ENCODE results near the gene C14orf132. TPM values are rescaled to one million over a fixed set of nuclear protein-coding genes. Genes with fewer than 3 reads are reported as not detected.
A peak's percentile ranks its signal among the peaks of the same experiment; 100 is the strongest.

Gene C14orf132
- total and polyA plus RNA-seq, 2 of the 4 experiments (the other 2 are of a cell fraction) = 6.3 to 13.5 TPM

- Histone ChIP-seq H3K9me3 (ENCODE audit: control insufficient read depth, insufficient read depth, low read length) (peaks cover 7% of the 10 kb centered on the region; the same call in 1 of the 2 replicates), H3K27me3 (ENCODE audit: control insufficient read depth, insufficient read depth, low read length) (no peaks in the 10 kb centered on the region), H4K91ac (ENCODE audit: insufficient read depth, low read depth, low read length) (peak overlapping the region; percentile 37), H2AK9ac (replicated peaks; ENCODE audit: low read depth, low read length, poor library complexity) (peak overlapping the region; percentile 45), H3K18ac (ENCODE audit: low read depth, low read length) (peak overlapping the region; percentile 62; the same call in 1 of the 2 replicates), H2BK20ac (ENCODE audit: low read depth, low read length) (peak overlapping the region; percentile 77; the same call in 1 of the 2 replicates), H2BK15ac (ENCODE audit: low read depth, low read length) (peak overlapping the region; percentile 59; the same call in 2 of the 3 replicates), H4K5ac (ENCODE audit: low read depth, low read length) (peak overlapping the region; percentile 21), H3K36me3 (ENCODE audit: control insufficient read depth, insufficient read depth, low read length) (no peaks in the 10 kb centered on the region), H3K56ac (ENCODE audit: extremely low read depth, insufficient read depth, low read length) (no peak overlapping the region), H3K4me2 (ENCODE audit: low read depth, low read length) (no peak overlapping the region), H3K9me1 (ENCODE audit: insufficient read depth, low read length) (0 out of 2 replicates have a peak, but pooled peaks cover 11% of the 10 kb centered on the region), H2AFZ (replicated peaks; ENCODE audit: low read length, poor library complexity) (no peak overlapping the region), H3K4me3 (ENCODE audit: insufficient read depth, low read depth, low read length) (no peak overlapping the region), H3K4ac (ENCODE audit: low read depth, low read length) (peak overlapping the region; percentile 63), H2BK5ac (ENCODE audit: low read depth, low read length, poor library complexity, severe bottlenecking) (no peak overlapping the region), H3K23ac (ENCODE audit: low read depth, low read length) (peak overlapping the region; percentile 26), H2AK5ac (ENCODE audit: low read depth, low read length) (peak overlapping the region; percentile 57), H3K79me1 (ENCODE audit: low read depth in 1 of 2, low read length in 2 of 2) (no peaks in the 10 kb centered on the region), H3K4me1 (ENCODE audit: control insufficient read depth, insufficient read depth, low read length) (peaks cover 18% of the 10 kb centered on the region), H3K14ac (replicated peaks; ENCODE audit: low read depth, low read length) (peak overlapping the region; percentile 5; the same call in 1 of the 2 replicates), H4K8ac (ENCODE audit: low read depth in 2 of 2, low read length in 2 of 2) (0 out of 4 replicates have a peak overlapping the region, but pooled peaks of 1 of the 2 experiments have one; percentile 45), H3K27ac (ENCODE audit: insufficient read depth, low read length) (no peak overlapping the region), H4K20me1 (ENCODE audit: insufficient read depth, low read length) (no peaks in the 10 kb centered on the region), H3K9ac (ENCODE audit: low read depth, low read length) (no peak overlapping the region), H2BK120ac (ENCODE audit: low read depth, low read length) (peak overlapping the region; percentile 56)
- in situ Hi-C loops (cut with MboI; ENCODE audit: low sequenced_read_pairs) (no loop called here), intact Hi-C loops (cut with micrococcal nuclease) (no loop called here), dilution Hi-C loops (cut with HindIII; ENCODE audit: low sequenced_read_pairs, unreplicated experiment) (no loop called here)
- POLR2A ChIA-PET (ENCODE audit: unreplicated experiment) = no interaction called here
- BruUV-seq (replicated peaks) = no TSS peak
- DNase-seq (no peak), ATAC-seq (ENCODE audit: low read depth) (no peak)
- TF ChIP-seq USF2 (IDR thresholded peaks at IDR 0.05; ENCODE audit: low read depth, low read length) (no peak), FOS (IDR thresholded peaks at IDR 0.05; ENCODE audit: low read depth, low read length) (0 out of 2 replicates have a peak, but pooled peaks have one; percentile 5)
- CTCF ChIA-PET = interaction anchor here (0.6 kb wide), 1 partner anchor 28 kb away, joined by 3 read pairs; no protein-coding TSS in a partner anchor
- WGBS, 2 experiments (ENCODE audit: extremely low coverage in 2 of 2, insufficient read length in 1 of 2) = no CpG with 5 or more reads among the region's 5 CpGs
These were observed 101.8 kb downstream of the C14orf132 start for GRCh38 chr14:96140952-96141351.

Small RNAs within 50 kb of the gene (microRNA-seq; reads per million reads assigned to microRNA genes)
- gene AL137190.1 (ENCODE audit: insufficient read depth, insufficient read length) = not detected

Small RNAs within 50 kb of the gene (small RNA-seq; reads per million reads assigned to genes)
- gene AL137190.1 = 0 reads per million in 5 experiments

Other genes with a start within 250 kb of the C14orf132 start
- gene TUNAR, start 162.5 kb upstream of the C14orf132 start, total RNA-seq (2012; rRNA removed) = not detected in 2 replicates
- not detected in 2 replicates for gene TUNAR, start 162.5 kb upstream of the C14orf132 start, polyA plus RNA-seq (2012; rRNA removed)
- gene BDKRB2, start 165.5 kb downstream of the C14orf132 start, total RNA-seq (2012; rRNA removed) = 60.5 and 73.1 TPM in 2 replicates
- 52.1 and 60.9 TPM in 2 replicates for gene BDKRB2, start 165.5 kb downstream of the C14orf132 start, polyA plus RNA-seq (2012; rRNA removed)
- gene BDKRB1, start 216.8 kb downstream of the C14orf132 start, total RNA-seq (2012; rRNA removed) = 51.4 and 56.5 TPM in 2 replicates
- gene BDKRB1, start 216.8 kb downstream of the C14orf132 start, polyA plus RNA-seq (2012; rRNA removed) = 130 and 142 TPM in 2 replicates